Measurements from ENCODE around the gene GPR183.
"Not testable (repeated sequence)": the region's sequence is repeated elsewhere in the genome, so short reads cannot be mapped to it uniquely, and the experiment has no call there.

The GPR183 gene

DNA sequence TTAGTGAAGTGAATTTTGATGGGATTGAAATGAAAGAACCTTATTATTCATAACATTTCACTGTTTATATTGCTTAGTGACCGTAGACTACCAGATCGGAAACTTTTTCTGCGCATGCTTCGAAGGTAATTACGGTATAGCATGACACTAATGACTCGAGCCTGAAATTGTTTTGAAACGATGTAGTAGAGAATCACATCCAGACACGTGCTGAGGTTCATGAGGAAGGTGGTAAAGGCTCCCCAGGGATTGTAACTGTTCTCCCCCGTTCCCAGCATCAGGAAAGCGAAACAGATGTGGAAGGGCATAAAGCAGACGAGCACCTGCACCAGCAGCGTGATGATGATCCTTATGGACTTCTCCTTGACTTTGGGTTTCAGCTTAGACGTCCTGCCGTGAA, 52.4 kb downstream of the GPR183 start:
- DNase-seq (ENCODE audit: insufficient read length), result no peak
- peak; percentile 54 for FAIRE-seq
- no peak for TF ChIP-seq TAF1 (IDR thresholded peaks at IDR 0.05; ENCODE audit: borderline replicate concordance, low read depth, low read length)
- TF ChIP-seq POLR2AphosphoS5 (IDR thresholded peaks at IDR 0.05; ENCODE audit: low read depth, low read length), result no peak
- no peak for TF ChIP-seq POLR2A (IDR thresholded peaks at IDR 0.05; ENCODE audit: low read depth, low read length)

GRCh38 chr13:99251921-99252320, 55.3 kb downstream of the GPR183 start:
- no peak for FAIRE-seq
- TF ChIP-seq POLR2AphosphoS5 (IDR thresholded peaks at IDR 0.05; ENCODE audit: low read depth, low read length), result no peak
- no peak for TF ChIP-seq TAF1 (IDR thresholded peaks at IDR 0.05; ENCODE audit: borderline replicate concordance, low read depth, low read length)
- no peak for TF ChIP-seq POLR2A (IDR thresholded peaks at IDR 0.05; ENCODE audit: low read depth, low read length)
- DNase-seq (ENCODE audit: insufficient read length), result no peak

DNA sequence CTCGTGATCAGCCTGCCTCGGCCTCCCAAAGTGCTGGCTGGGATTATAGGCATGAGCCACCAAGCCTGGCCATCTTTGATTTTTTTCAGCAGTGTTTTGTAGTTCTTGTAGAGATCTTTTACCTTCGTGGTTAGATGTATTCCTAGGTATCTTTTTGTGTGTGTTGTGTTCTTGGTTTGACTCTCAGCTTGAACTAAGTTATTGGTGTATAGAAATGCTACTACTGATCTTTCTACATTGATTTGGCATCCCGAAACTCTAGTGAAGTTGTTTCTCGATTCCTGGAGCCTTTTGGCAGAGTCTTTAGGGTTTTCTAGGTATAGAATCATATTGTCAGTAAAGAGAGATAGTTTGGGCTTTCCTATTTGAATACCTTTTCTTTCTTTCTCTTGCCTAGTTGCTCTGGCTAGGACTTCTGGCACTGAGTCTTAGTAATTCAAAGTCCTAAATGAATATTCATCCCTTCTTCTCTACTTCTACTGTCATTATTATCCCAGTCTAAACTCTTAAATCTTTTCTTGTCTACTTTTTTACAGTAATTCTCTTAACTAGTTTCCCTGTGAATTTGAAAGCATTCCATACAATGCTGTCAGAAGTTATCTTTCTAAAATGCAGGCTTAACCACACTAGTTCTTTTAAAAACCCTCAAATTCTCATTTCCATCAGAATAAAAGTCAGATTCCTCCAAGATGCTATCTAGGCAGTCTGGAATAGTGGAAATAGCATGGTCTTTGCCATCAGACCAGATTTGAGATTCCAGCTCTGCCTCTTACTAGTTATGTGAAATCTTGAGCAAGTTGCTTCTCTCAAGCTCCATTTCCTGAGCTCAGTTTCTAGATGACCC, 56.0 kb downstream of the GPR183 start:
- FAIRE-seq, result no peak
- no peak for DNase-seq (ENCODE audit: insufficient read length)
- TF ChIP-seq POLR2A (IDR thresholded peaks at IDR 0.05; ENCODE audit: low read depth, low read length) (no peak), TAF1 (IDR thresholded peaks at IDR 0.05; ENCODE audit: borderline replicate concordance, low read depth, low read length) (no peak), POLR2AphosphoS5 (IDR thresholded peaks at IDR 0.05; ENCODE audit: low read depth, low read length) (no peak)

DNA sequence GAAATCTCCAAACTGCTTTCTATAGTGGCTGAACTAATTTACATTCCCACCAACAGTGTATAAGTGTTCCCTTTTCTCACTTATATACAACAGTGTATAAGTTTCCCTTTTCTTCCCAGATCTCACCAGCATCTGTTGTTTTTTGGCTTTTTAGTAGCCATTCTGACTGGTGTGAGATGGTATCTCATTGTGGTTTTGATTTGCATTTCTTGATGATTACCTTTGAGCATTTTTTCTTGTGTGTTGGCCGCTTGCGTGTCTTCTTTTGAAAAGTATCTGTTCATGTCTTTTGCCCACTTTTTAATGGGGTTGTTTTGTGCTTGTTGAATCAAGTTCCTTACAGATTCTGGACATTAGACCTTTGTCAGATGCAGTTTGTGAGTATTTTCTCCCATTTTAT, 57.6 kb downstream of the GPR183 start:
- not testable (repeated sequence) for DNase-seq (ENCODE audit: insufficient read length); FAIRE-seq

DNA sequence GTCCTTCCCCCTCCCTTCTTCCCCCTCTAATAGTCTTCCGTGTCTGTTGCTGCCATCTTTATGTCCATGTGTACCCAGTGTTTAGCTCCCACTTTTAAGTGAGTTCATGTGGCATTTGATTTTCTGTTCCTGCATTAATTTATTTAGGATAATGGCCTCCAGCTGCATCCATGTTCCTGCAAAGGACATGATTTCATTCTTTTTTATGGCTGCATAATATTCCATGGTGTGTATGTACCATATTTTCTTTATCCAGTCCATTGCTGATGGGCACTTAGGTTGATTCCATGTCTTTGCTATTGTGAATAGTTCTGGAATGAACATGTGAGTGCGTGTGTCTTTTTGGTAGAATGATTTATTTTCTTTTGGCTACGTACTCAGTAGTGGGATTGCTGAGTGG, 58.0 kb downstream of the GPR183 start:
- DNase-seq (ENCODE audit: insufficient read length); FAIRE-seq: not testable (repeated sequence)

DNA sequence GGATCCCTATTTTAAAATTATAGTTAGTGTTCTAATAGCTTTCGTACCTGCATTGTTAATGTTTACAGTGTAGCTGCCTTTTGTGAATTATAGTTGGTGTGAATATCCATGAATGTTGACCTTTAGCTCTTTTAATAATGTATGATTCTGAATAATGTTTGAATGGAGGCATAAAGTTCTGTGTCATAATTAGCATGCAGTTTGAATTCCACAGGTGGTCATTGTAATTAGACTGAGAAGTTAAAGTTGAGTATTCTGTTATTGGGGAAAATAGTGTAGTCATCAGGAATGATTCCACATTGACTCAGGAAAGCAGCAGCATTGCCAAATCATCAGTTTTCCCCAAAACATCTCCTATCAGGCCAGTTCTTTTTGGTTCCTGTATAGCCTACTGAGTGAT, 61.1 kb downstream of the GPR183 start:
- DNase-seq (ENCODE audit: insufficient read length) (no peak), FAIRE-seq (no peak)
- TF ChIP-seq POLR2AphosphoS5 (IDR thresholded peaks at IDR 0.05; ENCODE audit: low read depth, low read length) (no peak), TAF1 (IDR thresholded peaks at IDR 0.05; ENCODE audit: borderline replicate concordance, low read depth, low read length) (no peak), POLR2A (IDR thresholded peaks at IDR 0.05; ENCODE audit: low read depth, low read length) (no peak)

All from GM12892 (cell line).